ENCODE data around the gene HDAC4.
A peak's percentile ranks its signal among the peaks of the same experiment; 100 is the strongest.

Gene HDAC4

GRCh38 chr2:239400596-239401066 is at the start of gene HDAC4:
HDAC4 (minus strand) TSS chr2:239401020; CDS start chr2:239352699, 48,321 bp downstream.
- TF ChIP-seq CREB1 (IDR thresholded peaks at IDR 0.05; ENCODE audit: low read depth) = no peak
- no peak for TF ChIP-seq YY1 (IDR thresholded peaks at IDR 0.05; ENCODE audit: low read depth)
- TF ChIP-seq, protein P1, sequence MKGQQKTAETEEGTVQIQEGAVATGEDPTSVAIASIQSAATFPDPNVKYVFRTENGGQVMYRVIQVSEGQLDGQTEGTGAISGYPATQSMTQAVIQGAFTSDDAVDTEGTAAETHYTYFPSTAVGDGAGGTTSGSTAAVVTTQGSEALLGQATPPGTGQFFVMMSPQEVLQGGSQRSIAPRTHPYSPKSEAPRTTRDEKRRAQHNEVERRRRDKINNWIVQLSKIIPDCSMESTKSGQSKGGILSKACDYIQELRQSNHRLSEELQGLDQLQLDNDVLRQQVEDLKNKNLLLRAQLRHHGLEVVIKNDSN (IDR thresholded peaks at IDR 0.05) = no peak
- no peak for TF ChIP-seq FOXM1 (IDR thresholded peaks at IDR 0.05; ENCODE audit: borderline replicate concordance, low read depth)
- TF ChIP-seq REST (IDR thresholded peaks at IDR 0.05; ENCODE audit: low read depth) = no peak
- TF ChIP-seq EGR1 (IDR thresholded peaks at IDR 0.05) = no peak
- TF ChIP-seq CEBPB (IDR thresholded peaks at IDR 0.05) = no peak
- TF ChIP-seq ZBTB7A (IDR thresholded peaks at IDR 0.05; ENCODE audit: low read depth) = no peak
- no peak for TF ChIP-seq MAX (IDR thresholded peaks at IDR 0.05)
- no peak for TF ChIP-seq TCF12 (IDR thresholded peaks at IDR 0.05; ENCODE audit: low read depth)
- no peak for TF ChIP-seq EP300 (IDR thresholded peaks at IDR 0.05; ENCODE audit: borderline replicate concordance)

GRCh38 chr2:239445771-239446524 is 45.1 kb upstream of the HDAC4 start:
- TF ChIP-seq CREB1 (IDR thresholded peaks at IDR 0.05; ENCODE audit: low read depth) = no peak
- TF ChIP-seq NFIC (IDR thresholded peaks at IDR 0.05) = no peak
- no peak for TF ChIP-seq REST (IDR thresholded peaks at IDR 0.05; ENCODE audit: low read depth)
- no peak for TF ChIP-seq FOXM1 (IDR thresholded peaks at IDR 0.05; ENCODE audit: borderline replicate concordance, low read depth)
- no peak for TF ChIP-seq YY1 (IDR thresholded peaks at IDR 0.05; ENCODE audit: low read depth)
- TF ChIP-seq ZBTB7A (IDR thresholded peaks at IDR 0.05; ENCODE audit: low read depth) = no peak
- TF ChIP-seq RAD21 (IDR thresholded peaks at IDR 0.05; ENCODE audit: low read depth) = no peak
- TF ChIP-seq EGR1 (IDR thresholded peaks at IDR 0.05) = no peak

DNA sequence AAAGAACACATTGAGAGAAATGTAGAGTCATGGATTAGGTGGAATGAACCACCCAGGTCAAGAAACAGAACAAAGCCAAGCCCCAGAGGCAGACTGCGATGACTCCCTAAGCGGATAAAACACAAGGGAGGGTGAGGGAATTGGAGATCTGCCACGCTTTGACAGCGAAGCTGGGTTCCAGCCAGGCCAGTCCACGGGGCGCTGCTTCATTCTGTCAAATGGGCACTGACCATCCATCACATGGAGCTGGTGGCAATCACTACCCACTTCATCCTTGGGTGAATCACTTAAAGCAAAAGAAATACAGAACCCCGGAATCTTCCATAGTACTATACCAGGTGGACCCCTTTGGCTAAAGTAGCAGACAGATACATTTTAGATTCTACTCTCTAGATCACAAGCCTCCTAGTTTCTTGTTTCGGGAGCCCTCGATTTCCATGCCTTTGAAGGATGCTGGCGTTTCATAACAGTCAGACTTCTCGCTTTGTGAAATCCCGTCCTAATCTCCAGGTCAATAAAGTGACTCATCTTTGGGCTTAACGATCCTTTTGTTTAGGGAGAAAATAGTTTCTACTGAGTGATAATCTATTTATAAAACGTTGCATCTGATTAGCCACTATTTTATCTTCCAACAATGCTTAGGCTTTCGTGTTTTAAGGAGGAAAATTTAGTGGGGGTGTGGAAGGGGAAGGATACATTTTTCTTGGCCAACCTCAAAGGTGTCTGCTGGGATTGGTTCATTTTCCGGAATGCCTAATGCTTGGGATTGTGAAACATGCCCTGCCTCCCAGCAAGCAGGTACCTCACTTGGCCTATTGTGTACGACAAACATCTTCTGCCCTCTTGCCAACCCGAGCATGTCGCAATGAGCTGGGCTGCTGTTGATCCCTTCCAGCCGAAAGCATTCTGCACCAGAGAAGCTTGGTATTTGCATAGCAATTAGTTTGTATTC is 44.1 kb upstream of the HDAC4 start:
- TF ChIP-seq MAX (IDR thresholded peaks at IDR 0.05) (no peak), ZBTB7A (IDR thresholded peaks at IDR 0.05; ENCODE audit: low read depth) (no peak), CEBPB (IDR thresholded peaks at IDR 0.05) (peak; percentile 58), TEAD4 (IDR thresholded peaks at IDR 0.05) (no peak)

DNA sequence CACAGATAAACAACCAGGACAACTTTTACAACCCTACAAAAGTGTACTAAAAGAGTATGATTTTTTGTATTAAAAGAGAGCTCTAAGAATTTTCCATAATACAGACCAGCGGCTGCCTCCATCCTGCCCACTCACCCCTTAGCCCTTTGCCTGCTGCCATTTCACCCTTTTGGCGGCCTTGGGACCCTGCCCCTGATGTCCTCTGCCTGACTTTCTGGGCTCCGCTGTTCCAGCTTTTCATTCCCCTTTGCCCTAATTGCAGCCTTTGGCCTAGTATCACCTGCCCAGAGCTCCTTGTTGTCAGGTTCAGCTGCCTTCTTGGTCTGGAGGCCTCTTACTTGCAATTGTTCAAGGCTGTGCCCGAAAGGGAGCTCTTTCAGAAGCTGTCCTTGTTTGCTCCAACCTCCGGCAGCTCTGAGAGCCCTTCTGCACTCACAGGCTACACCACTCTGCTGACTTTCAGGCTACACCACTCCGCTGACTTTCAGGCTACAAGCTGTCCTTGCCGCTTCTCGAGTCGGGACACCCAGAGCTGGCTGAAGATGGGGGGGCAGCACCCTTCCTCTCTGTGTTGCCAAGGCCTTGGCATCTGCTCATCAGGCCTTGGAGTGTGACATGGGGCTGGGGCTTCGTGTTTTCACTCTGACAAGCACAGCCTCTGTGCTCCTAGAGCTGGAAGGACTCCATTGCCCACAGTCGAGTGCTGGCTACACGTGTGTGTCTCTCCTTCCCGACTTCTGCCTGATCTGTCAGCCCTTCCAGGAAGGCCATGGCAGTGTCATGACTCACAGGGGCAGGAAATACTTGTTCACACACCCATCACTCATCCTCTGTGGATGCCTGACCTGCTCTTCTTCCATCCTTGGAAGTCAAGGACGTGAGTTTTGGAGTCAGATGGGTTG is 43.1 kb upstream of the HDAC4 start:
- no peak for TF ChIP-seq YY1 (IDR thresholded peaks at IDR 0.05; ENCODE audit: low read depth)

GRCh38 chr2:239443102-239443620 is 42.3 kb upstream of the HDAC4 start:
- TF ChIP-seq TAF1 (IDR thresholded peaks at IDR 0.05; ENCODE audit: low read depth) (no peak), FOXM1 (IDR thresholded peaks at IDR 0.05; ENCODE audit: borderline replicate concordance, low read depth) (no peak), EP300 (IDR thresholded peaks at IDR 0.05; ENCODE audit: borderline replicate concordance) (no peak), REST (IDR thresholded peaks at IDR 0.05; ENCODE audit: low read depth) (no peak)

Measured in Ishikawa (cell line).